Activated CD4-positive, alpha-beta T cell treated with anti-CD3 and anti-CD28 coated beads, Interleukin-2, Interleukin-4, amounts not matched to agents 100 ng/mL and 50 ng/mL, durations not matched to agents 16 hours and 8 hours (primary cell): ENCODE measurements around the gene TMEM115.

Source experiments
- DNase-seq: peaks from one replicate; pipeline ENCODE4 v3.0.0-alpha.2; 2020; ENCODE audit warnings: low spot score

TMEM115 gene, protein sequence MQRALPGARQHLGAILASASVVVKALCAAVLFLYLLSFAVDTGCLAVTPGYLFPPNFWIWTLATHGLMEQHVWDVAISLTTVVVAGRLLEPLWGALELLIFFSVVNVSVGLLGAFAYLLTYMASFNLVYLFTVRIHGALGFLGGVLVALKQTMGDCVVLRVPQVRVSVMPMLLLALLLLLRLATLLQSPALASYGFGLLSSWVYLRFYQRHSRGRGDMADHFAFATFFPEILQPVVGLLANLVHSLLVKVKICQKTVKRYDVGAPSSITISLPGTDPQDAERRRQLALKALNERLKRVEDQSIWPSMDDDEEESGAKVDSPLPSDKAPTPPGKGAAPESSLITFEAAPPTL

GRCh38 chr3:50358911-50359759 lies at the start of gene TMEM115:
TMEM115 (minus strand) TSS chr3:50359521; CDS start chr3:50359063, 458 bp downstream.
- DNase-seq = peak; percentile 99

DNA sequence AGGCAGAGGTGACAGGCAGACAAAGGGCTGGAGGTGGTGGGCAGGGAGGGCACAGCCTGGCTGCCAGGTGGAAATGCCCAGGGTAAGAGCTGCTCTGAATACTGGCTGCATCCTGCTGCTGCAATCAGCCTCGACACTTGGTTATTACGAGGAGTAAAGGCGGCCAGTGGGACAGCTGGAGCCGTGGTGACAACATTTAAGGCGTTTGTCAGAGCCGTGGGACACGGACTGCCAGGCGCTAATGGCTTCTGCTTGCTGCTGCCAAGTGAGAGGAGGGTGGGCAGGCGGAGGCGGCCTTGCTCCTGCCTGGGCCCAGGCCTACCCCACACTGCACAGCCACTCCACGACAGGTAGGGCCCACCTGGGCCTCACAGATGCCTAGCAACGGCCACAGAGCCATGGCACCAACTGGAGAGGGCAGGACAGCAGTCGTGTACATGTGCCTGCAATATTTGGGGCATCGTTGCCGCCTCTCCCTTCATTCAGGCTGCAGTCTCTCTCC lies 49.2 kb upstream of the TMEM115 start:
- no peak for DNase-seq

DNA sequence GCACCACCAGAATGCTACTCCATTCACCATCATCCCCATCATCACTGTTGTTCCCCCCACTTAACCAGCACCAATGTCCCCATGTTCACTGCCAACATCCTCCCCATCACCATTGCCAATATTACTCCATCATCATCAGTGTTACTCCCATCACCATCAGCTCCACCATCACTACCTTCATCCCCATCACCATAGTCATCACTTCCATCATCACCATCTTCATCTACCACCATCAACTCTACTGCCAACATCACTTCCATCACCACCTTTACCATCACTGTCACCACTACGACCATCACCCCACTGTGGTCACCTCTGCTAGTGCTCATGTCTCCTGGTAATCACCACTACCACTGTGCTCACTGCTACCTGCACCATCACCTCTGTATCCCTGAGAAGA lies 47.2 kb upstream of the TMEM115 start:
- no peak for DNase-seq

DNA sequence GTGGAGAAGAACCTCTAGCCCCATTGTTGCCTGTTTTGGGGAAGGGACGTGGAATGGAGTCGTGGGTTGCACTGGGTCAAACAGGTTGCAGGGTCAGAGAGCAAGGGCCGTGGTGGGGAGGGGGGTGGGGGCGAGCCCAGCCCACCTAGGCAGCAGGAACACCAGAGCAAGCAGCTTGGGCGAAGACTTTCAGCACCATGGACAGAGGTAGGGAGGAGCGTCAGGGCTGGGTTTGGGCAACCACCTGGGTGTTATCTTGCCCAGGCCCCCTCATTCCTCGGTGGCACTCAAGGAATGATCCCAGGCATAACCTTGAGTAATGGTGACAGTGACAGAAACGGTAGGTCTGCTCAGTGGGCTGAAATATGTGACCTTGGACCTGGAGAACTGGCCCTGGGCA lies 45.9 kb upstream of the TMEM115 start:
- peak; percentile 12 for DNase-seq

DNA sequence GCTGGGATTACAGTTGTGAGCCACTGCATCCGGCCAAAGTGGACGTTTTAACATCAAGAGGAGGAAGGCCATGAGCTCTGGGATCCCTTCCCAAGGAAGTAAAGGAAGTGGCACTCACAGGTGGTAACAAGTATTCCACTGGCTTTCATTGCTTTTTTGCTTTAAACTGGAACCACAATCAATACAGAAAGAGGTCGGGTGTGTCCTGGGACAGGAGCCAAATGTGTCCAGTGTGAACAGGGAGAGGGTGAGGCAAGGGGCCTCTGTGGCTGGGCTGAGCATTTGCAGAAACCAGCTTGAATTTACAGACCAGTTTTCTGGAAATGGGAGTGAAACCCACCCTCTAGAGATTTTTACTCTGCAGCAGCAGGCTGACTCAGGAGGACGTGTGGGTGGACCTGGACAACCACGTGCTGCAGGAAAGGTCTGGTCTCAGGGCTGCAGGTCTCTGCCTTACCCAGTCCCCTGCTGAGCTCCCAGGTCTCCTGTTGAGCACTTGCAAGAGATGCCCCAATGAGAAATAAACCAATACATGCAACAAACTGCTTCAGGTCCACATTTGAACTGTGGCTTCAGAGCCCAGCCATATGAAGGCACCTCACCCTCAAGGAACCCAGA lies 42.8 kb upstream of the TMEM115 start:
- DNase-seq = no peak

DNA sequence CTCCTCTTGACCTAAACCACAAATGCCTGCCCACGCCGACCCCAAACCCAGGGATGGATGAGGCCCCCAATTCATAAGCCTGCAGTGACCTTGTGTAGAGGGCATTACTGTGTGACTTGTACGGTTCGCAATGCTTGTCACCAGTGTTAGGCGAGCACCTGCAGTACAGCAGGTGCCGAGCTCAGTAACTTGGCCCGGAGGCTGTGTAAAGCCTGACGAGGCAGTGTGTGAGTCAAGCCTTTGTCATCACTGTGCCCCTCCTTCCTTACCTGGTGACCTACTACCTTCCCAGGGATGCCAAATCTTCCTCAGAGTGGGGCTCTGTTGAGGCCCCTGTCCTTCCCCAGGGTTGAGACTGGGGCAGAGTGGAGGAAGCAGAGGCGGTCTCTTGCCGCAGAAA lies 37.2 kb upstream of the TMEM115 start:
- DNase-seq = no peak

DNA sequence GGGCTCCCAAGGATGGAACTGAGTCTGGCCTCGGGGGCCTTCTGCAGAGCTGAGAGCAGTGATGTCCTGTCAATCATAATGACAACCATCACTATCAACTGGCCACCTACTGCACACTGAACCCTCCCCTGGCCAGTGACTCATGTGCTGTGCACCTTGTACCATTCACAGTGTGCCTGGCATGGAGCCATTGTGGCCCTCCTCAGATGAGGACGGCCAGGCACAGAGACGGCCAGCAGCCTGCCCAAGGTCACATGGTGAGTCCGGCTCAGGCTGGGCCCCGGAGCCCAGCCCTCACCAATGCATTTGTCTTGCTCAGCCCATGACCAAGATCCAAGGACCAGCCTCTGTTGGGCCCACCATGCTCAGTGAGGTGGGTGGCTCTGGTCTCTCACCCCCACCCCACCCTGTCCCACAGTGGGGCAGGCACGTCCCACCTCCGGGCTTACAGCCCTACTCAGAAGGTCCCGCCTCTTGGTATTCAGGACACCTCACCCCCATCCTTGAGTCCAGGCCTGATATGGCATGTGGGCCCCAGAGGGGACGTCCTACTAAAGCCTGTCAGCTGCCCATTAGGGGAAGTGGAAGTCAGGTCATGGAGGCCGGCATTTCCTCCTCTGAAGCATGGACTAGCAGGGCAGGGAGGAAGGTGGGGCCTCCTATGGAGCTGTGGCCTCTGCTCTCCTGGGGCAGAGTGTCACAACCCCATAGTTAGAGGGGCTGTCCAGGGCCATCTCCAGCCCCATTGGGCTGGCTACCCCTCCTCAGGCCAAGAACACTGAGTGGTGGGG lies 35.9 kb upstream of the TMEM115 start:
- DNase-seq = no peak

DNA sequence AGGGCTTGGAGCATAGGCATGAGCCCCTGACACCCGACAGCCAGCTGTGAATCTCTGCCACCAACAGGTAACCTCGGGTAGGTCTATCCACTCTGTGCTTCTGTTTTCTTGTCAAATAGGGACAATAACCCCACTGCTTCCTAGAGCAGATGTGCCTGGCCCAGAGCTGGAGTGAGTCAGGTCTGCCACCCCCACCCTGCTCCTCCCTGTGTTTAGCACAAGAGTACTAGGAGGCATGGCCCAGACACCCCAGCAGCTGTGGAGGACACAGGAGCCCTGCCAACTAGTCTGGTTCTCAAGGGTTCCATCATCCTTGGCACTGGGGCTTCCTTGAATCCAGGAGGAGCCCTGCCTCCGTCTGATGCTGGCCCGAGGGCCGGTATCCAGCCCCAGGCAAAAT lies 33.7 kb upstream of the TMEM115 start:
- DNase-seq = no peak

DNA sequence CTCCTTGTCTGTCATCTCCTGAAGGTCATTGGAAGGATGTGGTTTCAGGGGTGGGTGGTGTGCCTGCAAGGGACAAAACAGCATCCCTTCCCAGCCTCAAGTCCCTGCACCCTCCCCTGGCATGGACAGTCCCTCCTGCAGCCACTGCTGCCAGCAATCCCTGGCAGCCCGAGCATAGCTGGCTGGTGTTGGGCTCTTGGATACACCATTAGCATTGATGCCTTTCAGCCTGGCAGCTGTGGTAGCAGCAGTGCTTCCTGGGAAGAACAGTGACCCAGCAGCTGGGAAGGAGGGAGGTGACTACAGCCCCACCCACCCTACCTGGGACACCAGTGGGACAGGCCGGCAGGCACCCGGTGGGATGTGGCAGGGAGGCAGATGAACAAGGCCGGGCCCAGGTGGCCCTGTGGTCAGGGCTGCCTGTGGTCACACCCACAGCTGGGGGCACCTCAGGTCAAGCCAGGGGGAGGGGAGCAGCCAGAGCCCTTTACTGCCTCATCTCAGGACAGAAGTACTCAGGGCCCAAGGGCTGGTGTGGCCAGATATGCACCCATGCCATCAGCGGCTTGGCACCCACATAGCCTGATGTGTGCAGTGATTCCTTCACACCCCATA lies 32.9 kb upstream of the TMEM115 start:
- no peak for DNase-seq

- DNase-seq = no peak
Observed at GRCh38 chr3:50390508-50391224, 31.3 kb upstream of the TMEM115 start.

GRCh38 chr3:50389414-50389767 lies 30.1 kb upstream of the TMEM115 start:
- DNase-seq = no peak

DNA sequence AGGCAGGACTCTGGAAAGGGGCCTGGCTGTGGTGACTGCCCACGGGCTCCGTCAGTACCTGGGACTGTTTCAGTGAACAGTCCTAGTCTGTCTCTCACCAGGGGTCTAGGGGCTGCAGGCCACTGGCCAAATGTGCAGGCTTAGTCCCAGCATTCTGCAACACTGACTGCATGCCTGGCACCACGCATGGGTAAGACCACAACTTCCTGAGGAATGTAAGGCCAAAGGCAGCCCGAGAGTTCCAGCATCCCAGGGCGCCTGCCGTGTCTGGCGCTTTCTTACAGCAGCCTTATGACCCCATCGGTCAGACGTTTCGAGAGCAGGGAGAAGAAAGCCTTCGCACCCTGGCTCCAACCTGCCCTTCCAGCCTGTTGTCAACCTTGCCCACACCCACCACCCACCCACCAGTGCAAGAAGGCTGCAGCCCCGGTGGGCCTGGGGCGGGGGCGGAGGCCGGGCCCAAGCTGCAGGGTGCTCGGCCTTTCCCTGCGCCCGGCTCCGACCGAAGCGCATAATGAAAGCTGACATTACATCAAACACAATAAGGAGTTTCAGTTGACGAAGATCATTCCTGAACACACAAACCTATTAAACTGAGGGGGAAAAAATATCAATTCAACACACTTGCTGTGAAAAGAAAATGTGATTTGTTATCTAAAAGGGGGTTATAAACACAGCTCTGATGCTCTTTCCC lies 29.5 kb upstream of the TMEM115 start:
- no peak for DNase-seq

DNA sequence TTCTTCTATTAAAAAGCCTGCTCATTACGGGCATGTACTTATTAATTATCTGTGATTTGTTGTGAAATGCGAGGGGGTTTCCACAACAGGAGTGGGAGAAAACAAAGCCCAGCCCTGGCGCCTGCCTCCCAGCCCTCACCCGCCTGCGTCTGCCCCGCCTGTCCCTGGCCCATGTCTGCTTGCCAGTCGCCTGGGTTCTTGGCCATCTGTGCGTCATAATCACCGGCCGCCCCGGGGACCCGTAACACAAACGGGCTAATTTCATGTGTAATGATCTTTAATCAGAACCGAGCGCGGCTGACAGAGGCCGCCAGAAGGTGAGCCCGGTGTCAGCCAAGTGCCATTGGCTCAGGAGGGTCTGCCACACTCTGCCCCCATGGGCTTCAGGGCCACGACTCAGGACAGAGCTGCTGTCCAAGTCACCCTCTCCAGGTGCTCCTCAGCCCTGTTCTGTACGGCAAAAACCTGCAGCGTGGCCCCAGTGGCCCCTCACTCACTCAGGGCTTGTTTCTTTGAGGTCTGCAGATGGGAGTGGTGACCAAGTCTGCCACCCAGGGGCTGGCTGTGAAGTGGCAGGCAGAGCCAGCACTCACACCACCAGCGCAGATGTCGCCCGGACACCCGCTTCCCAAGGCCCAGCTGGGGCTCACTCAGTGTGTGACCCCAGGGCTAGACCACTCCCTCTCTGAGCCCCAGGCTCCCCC lies 28.8 kb upstream of the TMEM115 start:
- no peak for DNase-seq

DNA sequence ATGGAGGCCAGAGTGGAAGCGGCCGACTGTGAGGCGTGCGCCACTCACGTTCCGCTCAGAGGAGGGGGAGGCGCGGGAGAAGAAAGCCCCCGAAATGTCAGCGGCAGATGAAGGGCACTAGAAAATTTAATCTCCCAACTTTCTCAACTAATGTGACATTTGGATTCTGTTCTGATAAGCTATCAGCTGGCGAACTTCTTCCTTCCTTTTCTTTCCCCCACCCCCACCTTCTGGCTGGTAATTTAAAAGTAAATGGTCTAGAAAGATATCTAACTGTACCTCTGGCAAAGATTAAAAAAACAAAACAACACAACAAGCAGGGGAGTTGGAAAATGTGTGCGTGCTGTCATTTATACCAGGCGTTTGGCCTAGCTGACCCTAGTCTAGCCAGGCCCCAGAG lies 26.4 kb upstream of the TMEM115 start:
- no peak for DNase-seq

GRCh38 chr3:50383750-50384149 lies 24.4 kb upstream of the TMEM115 start:
- no peak for DNase-seq

GRCh38 chr3:50382722-50383121 lies 23.4 kb upstream of the TMEM115 start:
- DNase-seq = no peak

- no peak for DNase-seq
Observed at GRCh38 chr3:50381383-50381782, 22.1 kb upstream of the TMEM115 start.

- DNase-seq = no peak
Observed at GRCh38 chr3:50380405-50381085, 21.2 kb upstream of the TMEM115 start.

DNA sequence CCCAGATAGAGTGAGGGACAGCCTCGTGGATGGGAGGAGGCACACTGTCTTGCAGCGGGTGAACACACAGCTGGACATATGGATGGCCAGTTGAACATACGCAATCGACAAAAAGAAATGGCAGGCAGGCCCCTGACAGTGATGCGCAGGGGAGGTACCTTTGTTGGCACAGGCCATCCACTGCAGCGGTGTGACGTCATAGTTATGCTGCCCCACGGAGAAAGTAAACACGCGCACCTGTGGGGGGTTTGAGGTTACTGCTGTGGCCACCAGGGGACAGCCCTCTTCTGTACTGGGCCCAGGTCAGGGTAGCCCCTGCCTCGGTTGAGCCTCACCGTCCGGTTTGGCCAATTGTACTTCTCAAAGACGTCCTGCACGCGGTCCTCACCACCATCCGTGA lies 19.4 kb upstream of the TMEM115 start:
- DNase-seq = no peak
